Measurements from ENCODE around the gene NKD1. TPM values are rescaled to one million over a fixed set of nuclear protein-coding genes. Genes with fewer than 3 reads are reported as not detected.

Gene NKD1
- total RNA-seq, 1 donor from 2014 or later, result 1.5 TPM

- TF ChIP-seq CTCF (IDR thresholded peaks at IDR 0.05), result no peak
- no peaks in the 10 kb centered on the region for H3K9me3 Mint-ChIP-seq
- ChIA-PET CTCF (interaction anchor here (1.5 kb wide), 1 partner anchor 125 kb away, joined by 3 read pairs; no protein-coding TSS in a partner anchor), POLR2A (no interaction called here)
- H3K36me3 Mint-ChIP-seq (ENCODE audit: low read depth), result no peaks in the 10 kb centered on the region
- H3K4me1 Mint-ChIP-seq, result no peaks in the 10 kb centered on the region
- ATAC-seq (ENCODE audit: low read depth) (no peak), DNase-seq (no peak)
- H3K27me3 Mint-ChIP-seq, result peaks cover 9% of the 10 kb centered on the region
- intact Hi-C loops (cut with micrococcal nuclease), result loop anchor here (10.0 kb wide), 1 partner anchor 326 kb away; no protein-coding TSS in a partner anchor
- no peak overlapping the region for H3K27ac Mint-ChIP-seq
- no peak overlapping the region for H3K4me3 Mint-ChIP-seq
These were observed 7.5 kb upstream of the NKD1 start for GRCh38 chr16:50540711-50541007.

GRCh38 chr16:50542703-50543102 is 5.5 kb upstream of the NKD1 start:
- CTCF ChIA-PET, result interaction anchor here (1.0 kb wide), 1 partner anchor 264 kb away, joined by 3 read pairs; no protein-coding TSS in a partner anchor
- no peak overlapping the region for H3K27ac Mint-ChIP-seq
- peaks cover 2% of the 10 kb centered on the region for H3K36me3 Mint-ChIP-seq (ENCODE audit: low read depth)
- POLR2A ChIA-PET, result no interaction called here
- peaks cover 8% of the 10 kb centered on the region for H3K27me3 Mint-ChIP-seq
- no peaks in the 10 kb centered on the region for H3K9me3 Mint-ChIP-seq
- no peak for TF ChIP-seq CTCF (IDR thresholded peaks at IDR 0.05)
- no peak for ATAC-seq (ENCODE audit: low read depth)
- no peak overlapping the region for H3K4me3 Mint-ChIP-seq
- DNase-seq, result no peak
- H3K4me1 Mint-ChIP-seq, result peaks cover 4% of the 10 kb centered on the region
- intact Hi-C loops (cut with micrococcal nuclease), result loop anchor here (10.0 kb wide), 1 partner anchor 328 kb away; no protein-coding TSS in a partner anchor

GRCh38 chr16:50546125-50546524 is 2.1 kb upstream of the NKD1 start:
- Mint-ChIP-seq H3K36me3 (ENCODE audit: low read depth) (peaks cover 2% of the 10 kb centered on the region), H3K27ac (no peak overlapping the region), H3K9me3 (no peaks in the 10 kb centered on the region), H3K4me1 (peaks cover 7% of the 10 kb centered on the region), H3K27me3 (peaks cover 12% of the 10 kb centered on the region), H3K4me3 (no peak overlapping the region)
- intact Hi-C loops (cut with micrococcal nuclease), result loop anchor here (5.0 to 10.0 kb wide), 3 partner anchors 136 to 519 kb away; partner anchors contain the start of genes CNEP1R1 and SNX20
- no peak for DNase-seq
- TF ChIP-seq CTCF (IDR thresholded peaks at IDR 0.05), result no peak
- no peak for ATAC-seq (ENCODE audit: low read depth)
- ChIA-PET CTCF (interaction anchor here (1.8 to 2.0 kb wide), 2 partner anchors 119 to 260 kb away, joined by 5 to 12 read pairs; no protein-coding TSS in a partner anchor), POLR2A (no interaction called here)

- Mint-ChIP-seq H3K36me3 (ENCODE audit: low read depth) (peaks cover 2% of the 10 kb centered on the region), H3K27ac (peak overlapping the region; percentile 70), H3K27me3 (peaks cover 10% of the 10 kb centered on the region), H3K4me3 (peak overlapping the region; percentile 91), H3K4me1 (peaks cover 7% of the 10 kb centered on the region), H3K9me3 (no peaks in the 10 kb centered on the region)
- ChIA-PET POLR2A (interaction anchor here (0.7 to 1.0 kb wide), 3 partner anchors 41 to 194 kb away, joined by 3 to 4 read pairs (median 4); partner anchors contain the start of gene CYLD), CTCF (interaction anchor here (0.6 to 2.0 kb wide), 12 partner anchors 45 to 262 kb away, joined by 3 to 12 read pairs (median 4); no protein-coding TSS in a partner anchor)
- no peak for TF ChIP-seq CTCF (IDR thresholded peaks at IDR 0.05)
- intact Hi-C loops (cut with micrococcal nuclease), result loop anchor here (1.0 to 10.0 kb wide), 11 partner anchors 42 to 520 kb away; partner anchors contain the start of genes CNEP1R1, SNX20 and TENT4B
- peak; percentile 59 for ATAC-seq (ENCODE audit: low read depth)
- DNase-seq, result peak; percentile 50
These were observed 664 bp upstream of the NKD1 start for GRCh38 chr16:50547340-50548124.

GRCh38 chr16:50548909-50549560 is 839 bp downstream of the NKD1 start:
- POLR2A ChIA-PET, result interaction anchor here (0.9 kb wide), 1 partner anchor 193 kb away, joined by 4 read pairs; the partner anchor contains the start of gene CYLD
- Mint-ChIP-seq H3K27ac (no peak overlapping the region), H3K4me3 (peak overlapping the region; percentile 67), H3K4me1 (peaks cover 7% of the 10 kb centered on the region), H3K36me3 (ENCODE audit: low read depth) (peaks cover 2% of the 10 kb centered on the region), H3K27me3 (peaks cover 12% of the 10 kb centered on the region), H3K9me3 (no peaks in the 10 kb centered on the region)
- no peak for ATAC-seq (ENCODE audit: low read depth)
- intact Hi-C loops (cut with micrococcal nuclease), result loop anchor here (1.0 to 10.0 kb wide), 8 partner anchors 40 to 522 kb away; partner anchors contain the start of genes CNEP1R1, SNX20 and TENT4B
- no peak for DNase-seq
- CTCF ChIA-PET, result no interaction called here
- TF ChIP-seq CTCF (IDR thresholded peaks at IDR 0.05), result no peak
